8988T (cell line): ENCODE measurements around the gene PNPLA2.

ENCODE experiments used
- DNase-seq: peaks from one replicate; pipeline ENCODE4 v3.0.0; 2011

Gene PNPLA2

DNA sequence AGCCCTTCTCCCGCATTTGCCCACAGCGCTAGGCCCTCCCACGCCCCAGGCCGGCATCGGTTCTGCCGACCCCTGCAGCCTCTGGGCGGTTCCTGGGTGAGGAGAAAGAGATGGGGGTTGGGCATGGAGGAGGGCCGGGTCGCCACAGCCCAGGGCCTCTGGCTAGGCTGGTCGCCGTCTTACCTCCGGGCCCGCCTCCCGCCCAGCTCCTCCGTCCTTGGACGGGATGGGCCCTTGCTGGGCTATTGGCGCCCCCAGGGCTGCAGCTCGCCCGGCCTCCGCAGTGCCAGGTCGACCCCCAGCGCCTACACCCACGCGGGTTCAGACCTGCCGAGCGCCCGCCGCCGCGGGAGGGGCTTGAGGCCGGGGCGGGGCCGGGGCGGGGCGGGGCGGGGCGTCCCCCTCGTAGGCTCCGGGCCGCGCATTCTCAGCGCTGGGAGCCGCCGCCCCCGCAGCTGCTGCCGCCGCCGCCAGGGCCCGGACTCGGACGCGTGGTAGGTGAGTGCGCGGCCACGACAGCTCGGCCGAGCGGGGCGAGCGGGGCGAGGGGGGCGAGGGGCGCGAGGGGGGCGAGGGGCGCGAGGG lies 13.9 kb downstream of the PNPLA2 start, which contains the start of gene CD151:
Gene CD151 (plus strand): TSS at position 424 of the 585 bp plus-strand sequence. CDS start 3,118 bp downstream, outside the sequence.
- DNase-seq = no peak

DNA sequence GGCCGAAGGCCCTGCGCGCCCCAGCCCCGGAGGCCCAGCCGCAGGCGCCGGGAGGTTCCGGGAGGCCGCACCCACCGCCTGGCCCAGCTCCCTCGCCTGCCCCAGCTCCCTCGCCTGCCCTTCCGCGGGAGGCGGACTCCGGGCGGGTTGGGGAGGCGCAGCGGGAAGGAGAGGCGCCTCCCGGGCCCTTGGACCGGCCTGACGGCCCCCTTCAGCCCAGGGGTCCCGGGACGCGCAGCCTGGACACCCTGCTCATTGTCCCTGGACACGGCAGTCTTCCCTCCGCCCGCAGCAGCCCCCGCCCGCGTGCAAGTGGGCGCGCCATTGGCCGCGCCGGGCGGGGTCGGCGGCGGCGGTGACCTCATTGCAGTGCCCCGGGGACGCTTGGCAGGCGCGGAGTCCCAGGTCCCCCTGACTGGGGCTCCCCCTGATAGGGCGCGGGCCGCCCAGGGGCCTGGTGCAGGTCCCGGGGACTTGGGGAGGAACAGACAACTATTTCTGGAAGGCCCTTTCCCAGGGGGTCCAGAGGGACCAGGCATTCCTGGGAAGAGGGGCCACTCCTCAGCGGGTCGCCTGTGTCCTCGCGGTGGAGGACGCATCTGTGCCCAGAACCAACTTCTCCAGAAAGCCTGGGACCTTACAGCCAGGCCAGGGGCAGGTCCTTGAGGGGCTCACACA lies 14.5 kb downstream of the PNPLA2 start:
- no peak for DNase-seq

DNA sequence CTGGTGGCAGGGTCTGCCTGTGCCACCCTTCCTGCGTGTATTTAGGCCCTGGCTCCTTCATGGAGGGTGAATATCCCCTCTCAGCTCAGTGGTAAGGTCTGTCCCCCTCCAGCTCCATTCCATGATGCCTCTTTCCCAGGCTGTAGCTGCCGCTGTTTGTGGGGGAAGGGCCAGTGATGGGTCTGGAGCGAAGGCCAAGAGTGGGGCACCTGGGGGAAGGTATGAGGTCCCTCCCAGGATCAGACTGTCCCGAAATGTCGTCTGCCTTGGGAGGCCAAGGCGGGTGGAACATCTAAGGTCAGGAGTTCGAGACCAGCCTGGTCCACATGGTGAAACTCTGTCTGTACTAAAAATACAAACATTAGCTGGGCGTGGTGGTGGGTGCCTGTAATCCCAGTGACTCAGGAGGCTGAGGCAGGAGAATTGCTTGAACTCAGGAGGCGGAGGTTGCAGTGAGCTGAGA lies 15.2 kb downstream of the PNPLA2 start:
- DNase-seq = no peak

DNA sequence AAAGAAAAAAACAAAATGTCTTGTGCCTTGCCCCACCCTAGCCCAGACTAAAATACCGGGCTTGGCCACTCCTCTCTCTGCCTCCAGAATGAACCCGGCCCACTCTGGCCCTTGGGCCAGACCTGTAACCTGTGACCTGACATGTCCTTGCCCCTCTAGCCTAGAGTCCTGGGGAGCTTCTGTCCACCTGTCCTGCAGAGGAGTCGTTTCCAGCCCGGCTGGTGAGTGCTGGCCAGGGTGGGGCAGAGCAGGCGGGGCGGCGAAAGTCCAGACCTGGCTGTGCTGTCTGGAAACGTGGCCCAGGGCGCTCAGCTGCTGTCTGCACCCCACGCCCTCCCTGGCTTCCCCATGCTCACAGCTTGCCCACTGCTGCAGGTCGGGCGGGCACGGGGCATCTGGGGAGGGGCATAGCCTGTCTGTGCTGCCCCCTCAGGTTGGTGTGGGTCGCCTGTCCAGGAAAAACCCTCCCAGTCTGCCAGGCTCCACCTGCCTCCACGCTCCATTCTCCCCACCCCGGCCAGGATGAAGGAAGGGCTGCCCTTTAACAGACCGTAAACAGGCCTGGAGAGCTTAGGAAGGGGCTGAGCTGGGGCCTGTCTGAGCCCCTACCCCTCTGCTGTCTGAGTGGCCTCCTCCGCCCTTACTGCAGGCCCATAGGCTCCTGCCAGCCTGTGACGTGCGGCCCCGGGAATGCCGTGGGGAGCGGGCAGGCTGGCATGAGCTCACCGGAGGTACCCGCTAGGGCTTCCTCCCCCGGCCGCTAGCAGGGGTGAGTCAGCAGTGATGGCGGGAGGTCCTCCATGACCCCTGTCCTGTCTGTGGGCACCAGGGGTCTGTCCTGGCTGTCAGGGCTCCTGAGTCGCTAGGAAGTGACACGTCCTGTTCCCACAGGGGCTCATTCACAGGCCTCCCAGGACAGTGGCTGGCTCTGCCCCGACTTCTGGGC lies 15.9 kb downstream of the PNPLA2 start:
- peak; percentile 97 for DNase-seq

DNA sequence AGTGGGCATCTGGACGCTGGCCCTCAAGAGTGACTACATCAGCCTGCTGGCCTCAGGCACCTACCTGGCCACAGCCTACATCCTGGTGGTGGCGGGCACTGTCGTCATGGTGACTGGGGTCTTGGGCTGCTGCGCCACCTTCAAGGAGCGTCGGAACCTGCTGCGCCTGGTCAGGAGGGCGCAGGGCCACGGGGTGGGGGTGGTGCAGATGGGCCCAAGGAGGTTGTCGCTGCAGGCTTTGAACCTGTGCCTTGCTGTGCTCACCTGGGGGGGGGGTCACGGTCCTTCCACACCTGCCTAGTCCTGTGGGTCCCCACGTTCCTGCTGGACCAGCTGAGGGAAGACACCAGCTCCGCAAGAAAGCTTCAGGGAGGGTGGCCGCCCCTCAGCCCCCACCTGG lies 17.6 kb downstream of the PNPLA2 start:
- no peak for DNase-seq

DNA sequence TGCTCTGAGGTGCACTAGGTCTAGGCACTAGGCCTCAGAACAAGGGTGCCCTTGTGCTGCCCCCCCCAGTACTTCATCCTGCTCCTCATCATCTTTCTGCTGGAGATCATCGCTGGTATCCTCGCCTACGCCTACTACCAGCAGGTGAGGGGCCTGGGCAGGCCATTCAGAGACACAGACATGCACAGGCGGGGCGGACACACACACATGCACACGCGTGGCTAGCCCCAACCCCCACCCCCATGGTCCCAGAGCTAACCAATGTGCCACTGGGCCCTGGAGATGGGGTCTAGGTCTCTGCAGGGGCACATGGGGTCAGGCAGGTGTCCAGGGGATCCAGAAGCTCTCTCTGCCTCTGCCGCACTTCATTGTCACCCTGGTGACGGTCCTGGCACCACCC lies 18.0 kb downstream of the PNPLA2 start:
- no peak for DNase-seq

DNA sequence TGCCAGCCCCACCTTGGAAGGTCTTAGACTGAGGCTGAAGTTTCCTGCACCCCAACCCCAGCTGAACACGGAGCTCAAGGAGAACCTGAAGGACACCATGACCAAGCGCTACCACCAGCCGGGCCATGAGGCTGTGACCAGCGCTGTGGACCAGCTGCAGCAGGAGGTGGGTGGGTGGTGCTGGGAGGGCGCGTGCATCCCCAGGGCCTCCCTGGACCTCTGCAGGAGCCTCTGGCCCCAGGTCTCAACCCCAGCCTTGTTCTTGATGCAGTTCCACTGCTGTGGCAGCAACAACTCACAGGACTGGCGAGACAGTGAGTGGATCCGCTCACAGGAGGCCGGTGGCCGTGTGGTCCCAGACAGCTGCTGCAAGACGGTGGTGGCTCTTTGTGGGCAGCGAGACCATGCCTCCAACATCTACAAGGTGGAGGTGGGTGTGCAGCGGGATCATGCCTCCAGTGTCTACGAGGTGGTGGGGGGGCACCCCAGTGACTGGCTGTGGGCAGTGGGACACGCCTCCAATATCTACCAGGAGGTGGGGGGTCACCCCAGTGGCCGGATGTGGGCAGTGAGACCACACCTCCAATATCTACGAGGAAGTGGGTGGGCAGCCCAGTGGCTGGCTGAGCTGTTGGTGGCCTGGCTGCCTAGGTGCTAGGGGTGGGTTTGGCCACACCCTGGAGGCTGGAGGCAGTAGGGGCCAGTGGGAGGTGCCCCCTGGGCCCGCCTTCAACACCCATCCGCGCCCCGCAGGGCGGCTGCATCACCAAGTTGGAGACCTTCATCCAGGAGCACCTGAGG lies 18.7 kb downstream of the PNPLA2 start:
- no peak for DNase-seq

DNA sequence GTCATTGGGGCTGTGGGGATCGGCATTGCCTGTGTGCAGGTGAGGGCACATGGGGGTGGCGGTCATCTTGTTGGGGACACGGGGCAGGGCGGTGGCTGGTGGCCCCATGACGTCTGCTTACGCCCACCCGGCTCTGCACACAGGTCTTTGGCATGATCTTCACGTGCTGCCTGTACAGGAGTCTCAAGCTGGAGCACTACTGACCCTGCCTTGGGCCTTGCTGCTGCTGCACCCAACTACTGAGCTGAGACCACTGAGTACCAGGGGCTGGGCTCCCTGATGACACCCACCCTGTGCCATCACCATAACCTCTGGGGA lies 19.2 kb downstream of the PNPLA2 start:
- DNase-seq = no peak

DNA sequence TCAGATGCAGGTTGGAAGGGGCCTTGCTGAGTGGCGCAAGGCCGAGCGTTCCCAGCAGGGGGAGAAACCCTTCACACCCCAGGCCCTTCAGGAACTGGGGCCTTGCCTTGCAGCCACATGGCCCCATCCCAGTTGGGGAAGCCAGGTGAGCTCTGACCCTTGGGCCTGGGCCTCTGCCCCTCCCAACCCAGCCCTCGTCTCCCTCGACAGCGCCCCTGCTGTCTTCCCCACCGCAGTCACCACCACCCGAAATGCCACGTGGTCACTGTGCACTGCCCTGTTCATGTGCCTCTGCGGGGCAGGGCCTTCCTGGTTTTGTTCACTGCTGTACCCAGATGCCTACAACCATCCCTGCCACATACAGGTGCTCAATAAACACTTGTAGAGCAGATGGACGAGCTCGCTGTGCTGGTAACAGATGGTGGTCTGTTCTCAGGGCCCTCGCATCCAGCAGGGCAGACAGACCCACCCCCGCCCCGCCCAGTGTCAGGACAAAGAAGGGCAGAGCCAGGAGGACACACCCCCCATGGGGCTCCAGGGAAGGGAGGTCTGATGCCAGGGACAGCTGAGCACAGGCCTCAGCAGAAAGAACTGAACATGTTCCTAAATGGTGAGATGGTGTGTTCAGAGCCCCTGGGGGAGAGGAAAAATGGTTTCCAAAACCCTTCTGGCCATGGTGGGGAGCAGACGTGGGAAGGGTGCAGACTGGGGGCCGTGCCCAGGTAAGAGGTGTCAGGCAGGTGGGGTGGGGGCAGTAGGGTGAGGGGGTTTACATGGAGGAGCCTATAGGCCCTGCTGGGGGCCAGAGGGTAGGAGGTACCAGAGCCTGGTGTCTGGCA lies 19.9 kb downstream of the PNPLA2 start:
- DNase-seq = peak; percentile 96

DNA sequence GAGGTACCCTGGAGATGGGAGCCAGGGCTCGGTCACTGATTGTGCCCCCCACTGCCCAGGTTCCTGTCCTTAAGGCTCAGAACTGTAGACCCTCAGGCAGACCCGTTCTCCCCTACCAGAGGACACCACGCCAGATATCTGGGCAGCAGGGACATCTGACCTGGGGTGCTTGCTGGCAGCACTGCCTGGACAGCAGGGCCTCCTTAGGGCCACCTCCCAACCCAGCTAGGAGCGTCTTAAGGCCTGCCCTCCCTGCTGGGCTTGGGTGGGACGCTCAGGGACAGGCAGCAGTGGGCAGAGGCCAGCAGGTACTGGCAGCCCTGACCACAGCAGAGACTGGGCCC lies 20.5 kb downstream of the PNPLA2 start:
- DNase-seq = no peak

DNA sequence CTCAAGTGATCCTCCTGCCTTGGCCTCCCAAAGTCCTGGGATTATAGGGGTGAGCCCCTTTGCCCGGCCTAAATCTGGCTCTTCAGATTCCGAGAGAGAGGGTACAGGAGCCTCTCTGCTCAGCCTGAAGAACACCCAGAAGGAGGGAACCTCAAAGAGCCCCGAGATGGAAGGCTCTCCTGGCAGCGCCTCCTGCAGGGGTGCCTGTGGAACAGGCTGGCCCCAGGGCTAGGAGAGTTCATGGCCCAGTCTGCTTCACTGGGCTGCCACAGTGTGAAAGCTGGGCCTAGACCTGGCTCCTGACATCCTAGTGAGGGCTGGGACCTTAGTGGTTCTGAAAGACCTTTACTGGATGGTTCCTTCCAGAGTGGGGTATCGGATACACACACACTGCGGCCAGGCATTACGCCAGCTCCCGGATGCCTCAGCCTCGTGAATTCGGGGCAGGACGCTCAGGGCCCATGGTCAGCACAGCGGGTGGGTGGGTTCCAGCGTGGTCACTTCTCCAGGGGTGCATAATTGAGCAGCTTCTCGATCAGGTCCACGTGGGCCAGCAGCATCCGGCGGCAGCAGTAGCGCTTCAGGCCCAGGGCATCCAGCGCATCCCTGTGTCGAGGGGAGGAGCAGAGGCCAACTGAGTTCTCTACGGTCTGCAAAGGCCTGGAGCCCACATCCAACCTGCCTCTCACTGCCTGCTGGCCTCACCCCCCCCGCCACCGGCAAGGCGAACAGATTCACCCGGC lies 21.3 kb downstream of the PNPLA2 start:
- DNase-seq = peak; percentile 93

DNA sequence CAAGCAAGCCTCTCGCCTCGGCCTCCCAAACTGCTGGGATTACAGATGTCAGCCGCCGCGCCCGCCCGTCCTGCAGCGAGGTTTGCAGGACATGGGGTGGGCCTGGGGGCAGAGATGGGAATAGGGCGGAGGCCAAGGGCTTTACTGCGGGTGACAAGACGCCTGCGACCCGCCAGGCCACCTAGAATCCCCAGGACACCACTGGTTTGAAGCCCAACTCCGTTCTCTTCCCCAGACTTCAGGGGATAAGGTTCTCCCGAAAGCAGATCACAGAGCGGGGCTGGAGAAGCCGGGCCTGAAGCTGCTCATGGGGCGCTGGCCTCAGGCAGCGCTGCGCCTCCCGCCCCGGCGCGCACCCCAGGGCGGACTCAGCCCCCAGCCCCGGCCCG lies 23.3 kb downstream of the PNPLA2 start:
- no peak for DNase-seq

DNA sequence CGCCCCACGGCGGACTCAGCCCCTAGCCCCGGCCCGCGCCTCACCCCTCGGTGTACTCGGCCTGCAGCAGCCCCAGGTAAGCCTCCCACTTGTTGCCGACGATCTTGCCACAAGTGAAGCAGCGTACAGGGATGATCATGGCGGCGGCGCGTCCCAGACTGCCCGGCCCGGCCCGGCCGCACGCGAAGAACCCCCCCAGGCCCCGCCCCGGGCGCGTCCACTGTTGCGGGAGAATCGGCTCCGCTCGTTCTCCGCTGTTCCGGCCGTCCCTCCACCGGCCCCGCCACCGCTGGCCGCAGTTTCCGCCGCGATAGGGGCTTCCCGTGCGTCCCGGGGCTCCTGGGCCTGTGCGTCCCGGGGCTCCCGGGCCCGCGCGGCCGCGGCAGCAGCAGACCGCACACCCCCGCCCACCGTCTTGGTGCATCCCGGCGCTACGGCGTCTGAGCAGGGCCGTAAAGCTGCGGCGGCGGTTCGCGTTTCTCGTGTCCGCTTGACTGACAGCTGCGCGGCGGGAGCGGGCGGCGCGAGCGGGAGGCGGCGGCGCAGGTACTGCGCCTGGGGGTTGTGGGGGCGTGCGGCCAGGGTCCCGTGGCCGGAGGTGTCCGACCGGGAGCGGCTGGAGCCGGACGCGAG lies 23.8 kb downstream of the PNPLA2 start, which contains the start of the genes POLR2L and TSPAN4:
Gene POLR2L (minus strand): TSS at position 160 of the 633 bp plus-strand sequence. CDS start 21 bp downstream, at position 139.
Gene TSPAN4 (plus strand): TSS at position 483 of the 633 bp plus-strand sequence. CDS start 7,453 bp downstream, outside the sequence.
- peak; percentile 93 for DNase-seq

DNA sequence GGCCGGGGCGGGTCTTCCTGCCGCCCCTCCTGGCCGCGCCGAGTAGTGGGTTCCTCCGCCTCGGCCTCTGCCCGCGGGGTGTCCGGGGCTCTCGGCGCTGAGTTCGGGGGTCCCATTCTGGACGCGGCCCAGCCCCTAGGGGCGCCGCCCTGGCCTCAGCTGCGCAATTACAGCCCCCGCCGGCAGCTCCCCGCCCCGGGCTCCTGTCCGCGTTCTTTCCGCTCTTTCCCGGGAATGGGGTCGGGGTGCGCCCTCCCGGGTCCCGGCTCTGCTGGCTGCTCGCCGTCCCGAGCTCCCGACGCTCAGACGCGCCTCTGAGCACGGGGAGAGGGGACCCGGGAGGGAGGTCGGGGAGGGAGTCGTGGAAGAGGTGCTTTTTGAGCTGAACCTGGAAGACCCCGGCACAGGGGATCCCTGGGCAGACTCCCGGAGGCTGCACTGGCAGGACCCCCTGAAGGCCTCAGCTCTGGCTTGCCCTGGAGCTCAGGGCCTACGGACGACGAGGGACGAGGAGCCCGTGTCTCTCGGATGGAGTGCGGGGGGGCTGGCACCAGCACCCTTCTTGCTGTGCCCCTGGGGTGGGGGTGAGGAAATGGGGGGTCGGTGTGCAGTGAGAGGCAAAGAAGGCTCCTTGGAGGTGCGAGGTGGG lies 24.5 kb downstream of the PNPLA2 start:
- no peak for DNase-seq

DNA sequence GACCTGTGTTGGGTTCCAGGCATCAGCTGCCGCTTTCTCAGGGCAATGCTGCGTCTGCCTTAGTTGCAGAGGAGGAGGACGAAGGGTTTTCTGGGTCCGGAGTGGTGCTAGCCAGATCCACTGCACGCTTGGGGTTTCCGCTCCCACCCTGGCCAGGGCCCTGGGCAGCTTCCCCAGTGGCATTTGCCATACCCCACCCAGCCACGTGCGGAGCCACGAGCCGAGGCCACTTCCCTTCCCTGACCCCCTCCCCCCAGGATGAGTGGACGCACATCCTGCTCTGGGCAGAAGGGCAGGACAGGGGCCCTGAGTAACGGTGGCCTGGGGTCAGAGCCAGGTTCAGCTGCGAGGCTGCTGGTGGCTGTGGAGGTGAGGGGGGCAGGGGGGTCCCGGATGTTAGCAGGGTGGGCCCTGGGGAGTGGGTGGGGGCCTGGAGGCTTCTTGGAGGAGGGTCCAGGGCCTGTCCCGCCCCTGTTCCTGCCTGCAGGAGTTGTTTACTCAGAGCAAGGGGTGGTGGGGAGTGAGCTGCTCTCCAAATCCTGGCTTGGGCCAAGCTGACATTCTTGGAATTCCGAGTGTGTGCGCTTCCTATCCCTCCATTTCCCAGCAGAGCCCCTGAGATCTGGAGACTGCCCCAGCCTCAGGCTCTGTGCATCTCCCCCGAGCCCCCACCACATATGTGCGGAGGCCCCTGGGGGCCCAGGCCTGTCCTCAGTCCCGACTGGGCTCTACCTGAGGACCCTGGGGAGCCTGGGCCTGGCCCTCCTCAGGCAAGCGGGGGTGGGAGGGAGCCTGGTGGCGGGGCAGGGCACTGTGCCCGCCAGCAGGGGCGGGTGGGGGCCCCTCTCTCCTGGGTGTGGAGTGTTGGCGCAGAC lies 25.3 kb downstream of the PNPLA2 start:
- peak; percentile 98 for DNase-seq

DNA sequence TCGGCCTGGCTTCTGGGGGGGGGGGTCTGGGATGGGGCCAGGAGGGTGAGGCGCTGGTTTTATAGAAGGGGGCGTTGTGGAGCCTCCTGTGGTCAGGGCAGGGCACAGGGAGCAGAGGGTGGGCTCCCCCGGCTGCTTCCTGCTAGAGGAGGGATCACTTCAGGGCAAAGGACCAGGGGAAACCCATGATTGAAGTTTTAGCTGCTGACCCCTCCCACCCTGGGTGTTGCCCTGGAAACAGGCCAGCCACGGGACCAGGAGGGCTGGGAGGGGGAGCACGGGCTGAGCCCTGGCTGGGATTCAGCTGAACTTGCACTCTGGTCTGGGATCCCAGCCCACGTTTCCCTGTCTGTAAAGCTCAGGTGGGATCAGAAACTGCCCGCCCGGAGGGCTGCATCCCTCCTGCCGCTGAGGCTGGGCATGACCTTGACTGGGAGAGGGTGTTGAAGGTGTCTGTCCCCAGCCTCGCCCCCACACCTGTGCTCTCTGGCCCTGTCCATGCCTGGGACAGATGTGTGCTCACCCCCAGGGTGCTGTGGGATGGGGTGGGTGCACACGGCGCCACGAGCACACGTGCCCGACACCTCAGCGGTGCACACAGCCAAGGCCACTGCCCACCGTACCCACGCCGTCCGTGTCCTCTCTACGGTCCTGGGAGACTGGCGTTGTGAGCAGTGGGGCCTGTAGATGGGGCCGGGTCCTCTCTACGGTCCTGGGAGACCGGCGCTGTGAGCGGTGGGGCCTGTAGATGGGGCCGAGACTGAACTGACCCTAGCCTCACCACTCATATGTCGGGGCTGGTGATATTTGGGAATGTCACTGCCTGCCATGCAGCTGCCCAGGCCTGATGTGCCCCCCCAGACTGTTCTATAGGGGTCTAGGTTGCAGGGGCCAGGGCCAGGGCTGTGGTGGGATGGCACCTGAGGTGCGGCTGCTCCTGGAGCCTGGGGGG lies 26.3 kb downstream of the PNPLA2 start:
- DNase-seq = peak; percentile 93

DNA sequence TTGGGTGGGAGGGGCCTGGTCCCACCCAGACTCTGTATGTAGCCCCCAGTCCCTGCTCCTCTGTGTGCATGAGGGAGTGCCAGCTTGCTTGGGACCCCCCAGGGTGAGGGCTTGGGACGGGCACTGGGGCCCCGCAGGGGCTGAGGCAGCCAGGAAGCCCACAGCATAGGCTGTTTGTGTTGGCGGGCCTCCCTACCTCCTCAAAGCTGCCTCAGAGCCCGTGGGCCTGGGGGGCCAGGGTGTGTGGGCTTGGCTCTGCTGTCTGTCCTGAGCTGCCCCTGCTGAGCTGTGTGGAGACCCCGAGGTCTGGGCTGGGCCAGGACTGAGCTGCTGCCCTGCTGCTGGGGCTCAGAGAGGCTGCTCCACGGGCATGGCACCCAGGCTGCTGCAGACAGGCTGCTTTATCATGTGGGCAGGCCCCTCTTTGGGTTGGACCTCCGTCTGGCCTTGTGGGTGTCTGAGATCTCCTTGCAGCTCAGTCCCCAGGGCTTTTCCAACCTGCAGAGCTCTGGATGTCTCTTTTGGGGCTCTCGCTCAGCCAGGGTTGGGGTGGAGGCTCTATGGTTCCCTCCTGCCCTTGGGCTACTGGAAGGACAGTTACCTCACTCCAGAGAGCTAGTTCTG lies 27.3 kb downstream of the PNPLA2 start:
- no peak for DNase-seq
